PFSK-1 (cell line): ENCODE data around the gene NLGN4X.

ENCODE experiments used
- FOXP2 ChIP-seq: optimal IDR thresholded peaks from 2 replicates; pipeline ENCODE3; 2011; ENCODE audit warnings: borderline replicate concordance, control low read depth, inconsistent platforms; ENCODE audit not compliant: insufficient read depth; ENCODE audit errors: extremely low read length, extremely low read depth
- POLR2AphosphoS5 ChIP-seq: IDR thresholded peaks from 2 replicates; pipeline ENCODE4 v1.6.1; 2012; ENCODE audit warnings: low read depth, mild to moderate bottlenecking, control low read depth, low read length, moderate library complexity
- REST ChIP-seq, 2 experiments: IDR thresholded peaks; 2 replicates each; pipeline versions ENCODE4 v1.6.1 to v1.8.0; 2011 to 2012; ENCODE audit warnings: low read depth in 2 of 2, low read length in 2 of 2, control low read depth in 1 of 2, inconsistent platforms in 1 of 2, mild to moderate bottlenecking in 1 of 2, moderate library complexity in 1 of 2; ENCODE audit not compliant: insufficient read depth in 1 of 2
- SIN3A ChIP-seq: IDR thresholded peaks from 2 replicates; pipeline ENCODE4 v1.6.1; 2012; ENCODE audit warnings: mild to moderate bottlenecking, low read length, moderate library complexity, borderline replicate concordance; ENCODE audit not compliant: insufficient read depth
- TAF1 ChIP-seq: IDR thresholded peaks from 2 replicates; pipeline ENCODE4 v1.6.1; 2012; ENCODE audit warnings: low read length, control low read depth, borderline replicate concordance; ENCODE audit not compliant: insufficient read depth

NLGN4X gene

DNA sequence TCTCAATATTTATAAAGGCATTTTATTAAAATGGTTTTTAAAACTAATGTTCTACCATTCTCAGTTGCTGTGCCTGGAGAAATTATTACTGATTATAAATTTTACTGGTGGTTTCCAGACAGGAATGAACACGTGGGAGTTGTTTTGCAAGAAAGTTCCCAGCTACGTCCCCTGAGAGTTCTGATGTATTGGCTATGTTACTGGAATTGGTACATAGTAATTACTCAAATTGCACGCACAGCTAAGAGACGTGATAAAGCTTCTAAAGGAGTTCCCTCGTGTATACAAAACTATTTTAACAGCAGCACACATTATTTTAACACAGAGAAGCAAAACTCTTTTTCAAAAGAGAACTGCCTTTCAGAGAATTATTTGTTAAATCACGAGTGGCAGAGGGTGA is 292.2 kb downstream of the NLGN4X start:
- TF ChIP-seq REST (IDR thresholded peaks at IDR 0.05; ENCODE audit: insufficient read depth in 1 of 2, low read depth in 2 of 2, low read length in 2 of 2) (no peak), FOXP2 (no peak), SIN3A (no peak), POLR2AphosphoS5 (no peak)

DNA sequence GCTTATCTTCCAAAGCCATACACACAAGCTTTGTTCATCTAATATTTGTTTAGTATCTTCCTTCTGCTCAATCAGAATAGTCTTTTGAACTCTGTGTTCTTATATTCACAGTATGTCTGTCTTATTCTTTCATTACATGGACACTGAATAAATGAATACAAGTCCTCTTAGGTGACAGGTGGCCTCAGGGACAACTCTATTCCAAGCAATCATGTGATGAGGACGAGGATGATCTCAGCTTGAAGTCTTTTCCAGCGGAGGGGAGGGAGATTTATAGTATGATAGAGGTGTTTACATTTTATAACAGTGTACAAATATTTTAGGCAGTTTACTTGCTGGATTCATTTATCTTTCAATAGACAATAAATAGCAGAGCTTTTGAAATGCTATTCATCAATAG is 300.4 kb downstream of the NLGN4X start:
- TF ChIP-seq TAF1 (no peak), FOXP2 (no peak), SIN3A (no peak)

DNA sequence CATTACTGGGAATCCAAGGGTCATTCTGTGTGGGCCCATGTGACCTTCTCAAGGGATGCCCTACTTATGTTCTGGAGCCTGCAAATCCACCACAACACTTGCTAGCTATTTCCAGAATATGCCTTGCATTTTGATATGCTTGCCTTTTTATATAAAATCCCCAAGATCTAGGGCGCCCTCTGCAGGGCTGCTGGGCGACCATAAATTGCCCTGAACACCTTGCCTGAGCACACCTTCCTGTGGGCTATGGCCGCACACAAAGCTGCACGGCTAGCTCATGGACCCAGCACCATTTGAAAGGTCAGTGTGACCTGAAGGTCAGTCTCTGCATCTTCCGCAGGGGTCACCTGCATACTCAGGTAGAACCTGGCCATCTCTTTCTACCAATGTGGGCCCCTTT is 311.7 kb downstream of the NLGN4X start:
- no peak for TF ChIP-seq SIN3A

GRCh38 chrX:5915783-5916182 is 312.9 kb downstream of the NLGN4X start:
- no peak for TF ChIP-seq FOXP2
- TF ChIP-seq POLR2AphosphoS5, result no peak
- TF ChIP-seq TAF1, result no peak
- TF ChIP-seq REST (IDR thresholded peaks at IDR 0.05; ENCODE audit: insufficient read depth in 1 of 2, low read depth in 2 of 2, low read length in 2 of 2), result no peak
- no peak for TF ChIP-seq SIN3A

DNA sequence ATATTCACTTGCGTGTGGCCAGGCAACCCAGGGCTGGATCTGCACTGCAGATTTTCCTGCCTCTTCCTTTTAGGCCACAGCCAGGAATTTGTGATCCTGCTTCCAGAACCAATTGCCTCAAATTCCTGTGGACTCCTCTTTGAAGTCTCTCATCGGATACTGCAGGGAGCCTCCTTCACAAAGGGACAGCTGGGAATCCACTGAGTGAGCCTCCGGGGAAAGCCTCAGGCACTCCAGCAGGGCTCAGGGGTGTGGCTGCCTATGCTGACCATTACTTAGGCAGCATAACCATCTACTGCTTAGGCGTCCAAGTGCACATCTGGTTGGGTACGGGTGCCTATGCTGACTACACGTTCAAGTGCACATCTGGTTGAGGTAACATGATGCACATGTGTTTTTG is 321.5 kb downstream of the NLGN4X start:
- TF ChIP-seq FOXP2 (no peak), POLR2AphosphoS5 (no peak), REST (IDR thresholded peaks at IDR 0.05; ENCODE audit: insufficient read depth in 1 of 2, low read depth in 2 of 2, low read length in 2 of 2) (no peak), TAF1 (no peak), SIN3A (no peak)

- TF ChIP-seq FOXP2 (no peak), REST (IDR thresholded peaks at IDR 0.05; ENCODE audit: insufficient read depth in 1 of 2, low read depth in 2 of 2, low read length in 2 of 2) (no peak), POLR2AphosphoS5 (no peak), SIN3A (no peak), TAF1 (no peak)
These were observed 330.2 kb downstream of the NLGN4X start for GRCh38 chrX:5898463-5898862.
